GM23248 (cell line): ENCODE data around the gene KCNJ13.

Source experiments
- EZH2 ChIP-seq: fragments of 200-600 bp; sonication (generic); IDR thresholded peaks from 2 replicates; pipeline ENCODE4 v1.6.1; 2018; ENCODE audit warnings: antibody characterized with exemption, mild to moderate bottlenecking; ENCODE audit not compliant: insufficient read depth, poor library complexity, severe bottlenecking
- EZH2phosphoT487 ChIP-seq: fragments of 200-600 bp; sonication (generic); IDR thresholded peaks from 2 replicates; pipeline ENCODE4 v1.6.1; 2018; ENCODE audit warnings: antibody characterized with exemption, moderate library complexity, mild to moderate bottlenecking, low read depth; ENCODE audit not compliant: insufficient read depth

DNA sequence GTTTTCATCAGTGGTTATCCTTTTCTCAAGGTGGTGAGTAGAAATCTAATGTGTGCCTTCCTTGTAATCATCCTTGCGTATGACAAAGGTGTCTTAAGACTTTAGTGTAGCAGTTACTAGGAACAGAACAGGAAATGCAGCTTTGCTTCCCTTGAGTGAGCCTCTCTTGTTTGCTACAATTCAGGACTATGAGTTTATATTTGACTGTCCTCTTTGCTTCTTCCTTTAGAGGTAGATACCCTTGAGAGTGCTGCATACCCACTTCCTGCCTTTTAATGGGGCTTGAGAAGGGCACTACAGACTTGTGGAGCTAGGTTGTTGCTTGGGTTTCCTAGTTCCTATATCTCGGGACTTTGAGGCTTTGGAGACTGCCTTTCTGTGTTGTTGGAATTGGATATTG is 3.8 kb downstream of the KCNJ13 start:
- TF ChIP-seq EZH2 (no peak), EZH2phosphoT487 (no peak)
